NCI-H524 (cell line): ENCODE measurements around the gene RNPC3.

ENCODE experiments used
- DNase-seq, 2 experiments: peaks; one replicate each; lab custom pipeline; 2025; lab: John Stamatoyannopoulos, UW

Gene RNPC3

GRCh38 chr1:103525607-103526507 is at the start of gene RNPC3:
Gene RNPC3, plus strand, starts transcription at chr1:103525699. Its CDS starts 372 bp downstream, at chr1:103526071.
- DNase-seq = peak; percentile 78 to 83

- no peak for DNase-seq
Measured at GRCh38 chr1:103477101-103477500, 48.4 kb upstream of the RNPC3 start.

GRCh38 chr1:103489935-103490334 is 35.6 kb upstream of the RNPC3 start:
- peak in 1 of 2 experiments; percentile 2 for DNase-seq

GRCh38 chr1:103492003-103492625 is 33.4 kb upstream of the RNPC3 start:
- DNase-seq = no peak

GRCh38 chr1:103496014-103496635 is 29.4 kb upstream of the RNPC3 start:
- no peak for DNase-seq

GRCh38 chr1:103497404-103497803 is 28.1 kb upstream of the RNPC3 start:
- no peak for DNase-seq

- DNase-seq = no peak
Measured at GRCh38 chr1:103509250-103509649, 16.2 kb upstream of the RNPC3 start.

- no peak for DNase-seq
Measured at GRCh38 chr1:103513711-103514110, 11.8 kb upstream of the RNPC3 start.

GRCh38 chr1:103514920-103515503 is 10.5 kb upstream of the RNPC3 start:
- peak; percentile 4 to 49 for DNase-seq

- DNase-seq = no peak
Measured at GRCh38 chr1:103516283-103516682, 9.2 kb upstream of the RNPC3 start.

GRCh38 chr1:103516693-103517092 is 8.8 kb upstream of the RNPC3 start:
- DNase-seq = no peak

- no peak for DNase-seq
Measured at GRCh38 chr1:103517380-103518047, 8.0 kb upstream of the RNPC3 start.

- DNase-seq = no peak
Measured at GRCh38 chr1:103520822-103521221, 4.7 kb upstream of the RNPC3 start.

GRCh38 chr1:103523346-103523745 is 2.2 kb upstream of the RNPC3 start:
- no peak for DNase-seq

GRCh38 chr1:103525114-103525606 is 339 bp upstream of the RNPC3 start:
- DNase-seq = peak; percentile 15 to 62

GRCh38 chr1:103527331-103527730 is 1.8 kb downstream of the RNPC3 start:
- no peak for DNase-seq

- DNase-seq = no peak
Measured at GRCh38 chr1:103529746-103530145, 4.2 kb downstream of the RNPC3 start.

- no peak for DNase-seq
Measured at GRCh38 chr1:103538226-103538625, 12.7 kb downstream of the RNPC3 start.

- DNase-seq = no peak
Measured at GRCh38 chr1:103541431-103541830, 15.9 kb downstream of the RNPC3 start.

GRCh38 chr1:103546496-103546895 is 21.0 kb downstream of the RNPC3 start:
- DNase-seq = no peak

GRCh38 chr1:103547840-103548239 is 22.3 kb downstream of the RNPC3 start:
- DNase-seq = no peak

- DNase-seq = no peak
Measured at GRCh38 chr1:103560427-103560826, 34.9 kb downstream of the RNPC3 start.
